Tibial nerve (tissue), 4 donors: ENCODE results near the gene LY6G5B.

ENCODE experiments used
- EP300 ChIP-seq, 2 donors: sonication (generic); formaldehyde crosslinking; IDR thresholded peaks; one replicate each; pipeline ENCODE4 v1.6.1; 2017; ENCODE audit warnings: antibody characterized with exemption in 2 of 2, mild to moderate bottlenecking in 1 of 2
- POLR2A ChIP-seq, 2 donors: fragments of 450-650 bp; IDR thresholded peaks; one replicate each; pipeline ENCODE4 v1.6.1; 2017; ENCODE audit warnings: antibody characterized with exemption in 2 of 2, mild to moderate bottlenecking in 2 of 2, moderate library complexity in 2 of 2
- TF ChIP-seq, protein P1 (sequence below), 5 experiments: fragments of 200-600 bp in 3 of 5; fragments of 450-650 bp in 2 of 5; sonication (generic) in 3 of 5; IDR thresholded peaks; one replicate each; pipeline ENCODE4 v1.5.1; 2016 to 2019; ENCODE audit warnings: antibody characterized with exemption in 5 of 5, mild to moderate bottlenecking in 3 of 5, moderate library complexity in 2 of 5

DNA sequence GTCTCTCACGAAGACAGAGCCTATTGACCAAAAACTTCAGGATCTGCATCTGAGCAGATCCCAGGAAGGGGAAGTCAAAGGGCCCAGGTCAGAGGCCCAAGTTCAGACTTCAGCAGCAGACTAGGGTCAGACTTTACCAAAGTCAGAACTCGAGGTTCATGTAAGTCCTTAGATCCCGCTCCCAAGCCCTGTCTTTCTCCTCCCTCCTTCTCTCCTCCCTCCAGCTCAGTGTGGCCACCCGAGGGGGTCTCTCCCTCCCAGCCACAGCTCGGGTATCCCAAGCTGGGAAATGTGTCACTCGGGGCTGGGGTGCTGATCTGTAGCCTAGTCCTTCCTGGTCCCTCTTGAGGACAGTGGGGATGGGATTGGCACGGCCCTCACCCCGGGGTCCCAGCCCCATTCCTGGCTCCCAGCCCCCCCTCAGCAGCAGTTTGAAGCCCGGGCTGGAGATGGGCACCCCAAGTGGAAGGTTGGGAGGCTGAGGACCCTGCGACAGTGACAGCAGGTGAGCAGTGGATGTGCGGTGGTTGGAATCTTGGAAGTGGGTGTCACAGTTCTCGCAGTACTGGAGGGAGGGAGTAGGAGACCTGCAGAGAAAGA lies 7.6 kb upstream of the LY6G5B start:
- TF ChIP-seq, protein P1, sequence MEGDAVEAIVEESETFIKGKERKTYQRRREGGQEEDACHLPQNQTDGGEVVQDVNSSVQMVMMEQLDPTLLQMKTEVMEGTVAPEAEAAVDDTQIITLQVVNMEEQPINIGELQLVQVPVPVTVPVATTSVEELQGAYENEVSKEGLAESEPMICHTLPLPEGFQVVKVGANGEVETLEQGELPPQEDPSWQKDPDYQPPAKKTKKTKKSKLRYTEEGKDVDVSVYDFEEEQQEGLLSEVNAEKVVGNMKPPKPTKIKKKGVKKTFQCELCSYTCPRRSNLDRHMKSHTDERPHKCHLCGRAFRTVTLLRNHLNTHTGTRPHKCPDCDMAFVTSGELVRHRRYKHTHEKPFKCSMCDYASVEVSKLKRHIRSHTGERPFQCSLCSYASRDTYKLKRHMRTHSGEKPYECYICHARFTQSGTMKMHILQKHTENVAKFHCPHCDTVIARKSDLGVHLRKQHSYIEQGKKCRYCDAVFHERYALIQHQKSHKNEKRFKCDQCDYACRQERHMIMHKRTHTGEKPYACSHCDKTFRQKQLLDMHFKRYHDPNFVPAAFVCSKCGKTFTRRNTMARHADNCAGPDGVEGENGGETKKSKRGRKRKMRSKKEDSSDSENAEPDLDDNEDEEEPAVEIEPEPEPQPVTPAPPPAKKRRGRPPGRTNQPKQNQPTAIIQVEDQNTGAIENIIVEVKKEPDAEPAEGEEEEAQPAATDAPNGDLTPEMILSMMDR (IDR thresholded peaks at IDR 0.05), result no peak
- TF ChIP-seq POLR2A (IDR thresholded peaks at IDR 0.05), result no peak
- TF ChIP-seq EP300 (IDR thresholded peaks at IDR 0.05), result no peak
